Measurements from ENCODE around the gene ERCC6L.

Gene ERCC6L

GRCh38 chrX:72158773-72159172 is 80.1 kb downstream of the ERCC6L start:
- no peak for DNase-seq

Data from right forelimb (tissue), 1 donor.